Measurements from ENCODE around the gene BRCC3.
A peak's percentile ranks its signal among the peaks of the same experiment; 100 is the strongest.

BRCC3 gene

DNA sequence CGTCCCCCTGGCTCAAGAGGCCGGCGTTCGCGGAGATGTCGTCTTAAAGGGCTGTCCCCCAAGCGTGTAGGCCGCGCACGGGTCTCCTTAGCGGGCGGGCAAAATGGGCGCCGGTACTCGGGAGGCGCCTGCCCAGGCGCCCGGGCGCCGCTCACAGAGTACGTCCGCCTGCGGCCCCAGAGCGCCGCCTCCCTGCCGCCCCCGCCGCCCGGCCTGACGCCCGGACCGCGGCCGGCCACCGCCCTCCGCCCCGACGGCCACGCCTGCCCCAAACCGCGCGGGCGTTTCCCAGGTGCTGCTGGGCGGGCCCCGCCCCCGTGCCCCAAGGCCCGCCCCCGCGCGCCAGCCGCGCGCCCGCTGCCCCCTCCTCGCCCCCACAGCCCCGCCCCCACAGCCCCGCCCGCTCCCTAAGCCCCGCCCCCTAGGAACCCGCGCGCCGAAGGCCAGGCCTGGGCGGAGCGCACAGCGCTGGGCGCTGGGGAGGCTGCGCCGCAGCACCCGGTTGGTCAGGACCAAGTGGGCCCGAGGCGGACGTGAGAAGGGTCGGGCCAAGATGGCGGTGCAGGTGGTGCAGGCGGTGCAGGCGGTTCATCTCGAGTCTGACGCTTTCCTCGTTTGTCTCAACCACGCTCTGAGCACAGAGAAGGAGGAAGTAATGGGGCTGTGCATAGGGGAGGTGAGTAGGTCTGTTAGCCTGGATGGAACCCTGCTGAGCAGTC lies at the start of gene BRCC3, which contains the start of the genes CMC4 and MTCP1:
Gene BRCC3, plus strand, starts transcription at position 534 of the 719 bp plus-strand sequence. Its CDS starts 20 bp downstream, at position 554.
Gene CMC4, minus strand, starts transcription at position 162 of the 719 bp plus-strand sequence. CDS start 7,113 bp downstream, outside the sequence.
Gene MTCP1, minus strand, starts transcription at position 162 of the 719 bp plus-strand sequence. CDS start 5,126 bp downstream, outside the sequence.
- H3K9me3 ChIP-seq (ENCODE audit: low read length): no peaks in the 10 kb centered on the region
- H3K27me3 ChIP-seq (ENCODE audit: insufficient read depth, low read length): no peaks in the 10 kb centered on the region
- peaks cover 8% of the 10 kb centered on the region for H3K4me1 ChIP-seq (ENCODE audit: insufficient read depth, low read length)
- peak within 1 kb of the TSS; percentile 90 for H3K4me3 ChIP-seq (ENCODE audit: low read length)
- H3K36me3 ChIP-seq (ENCODE audit: insufficient read depth, low read length): peaks cover 3% of the 10 kb centered on the region
- peak within 1 kb of the TSS; percentile 87 for H2AFZ ChIP-seq (ENCODE audit: low read depth, low read length)

- no peaks in the 10 kb centered on the region for H3K36me3 ChIP-seq (ENCODE audit: insufficient read depth, low read length)
- H2AFZ ChIP-seq (ENCODE audit: low read depth, low read length): no peak within 1 kb of the TSS
- H3K27me3 ChIP-seq (ENCODE audit: insufficient read depth, low read length): no peaks in the 10 kb centered on the region
- H3K9me3 ChIP-seq (ENCODE audit: low read length): no peaks in the 10 kb centered on the region
- H3K4me1 ChIP-seq (ENCODE audit: insufficient read depth, low read length): no peaks in the 10 kb centered on the region
- no peak within 1 kb of the TSS for H3K4me3 ChIP-seq (ENCODE audit: low read length)
Measured at GRCh38 chrX:155022585-155022984, 48.7 kb upstream of the BRCC3 start, which contains the start of gene F8. Gene F8 (minus strand): TSS chrX:155022723. CDS start chrX:155022552, 171 bp downstream.

DNA sequence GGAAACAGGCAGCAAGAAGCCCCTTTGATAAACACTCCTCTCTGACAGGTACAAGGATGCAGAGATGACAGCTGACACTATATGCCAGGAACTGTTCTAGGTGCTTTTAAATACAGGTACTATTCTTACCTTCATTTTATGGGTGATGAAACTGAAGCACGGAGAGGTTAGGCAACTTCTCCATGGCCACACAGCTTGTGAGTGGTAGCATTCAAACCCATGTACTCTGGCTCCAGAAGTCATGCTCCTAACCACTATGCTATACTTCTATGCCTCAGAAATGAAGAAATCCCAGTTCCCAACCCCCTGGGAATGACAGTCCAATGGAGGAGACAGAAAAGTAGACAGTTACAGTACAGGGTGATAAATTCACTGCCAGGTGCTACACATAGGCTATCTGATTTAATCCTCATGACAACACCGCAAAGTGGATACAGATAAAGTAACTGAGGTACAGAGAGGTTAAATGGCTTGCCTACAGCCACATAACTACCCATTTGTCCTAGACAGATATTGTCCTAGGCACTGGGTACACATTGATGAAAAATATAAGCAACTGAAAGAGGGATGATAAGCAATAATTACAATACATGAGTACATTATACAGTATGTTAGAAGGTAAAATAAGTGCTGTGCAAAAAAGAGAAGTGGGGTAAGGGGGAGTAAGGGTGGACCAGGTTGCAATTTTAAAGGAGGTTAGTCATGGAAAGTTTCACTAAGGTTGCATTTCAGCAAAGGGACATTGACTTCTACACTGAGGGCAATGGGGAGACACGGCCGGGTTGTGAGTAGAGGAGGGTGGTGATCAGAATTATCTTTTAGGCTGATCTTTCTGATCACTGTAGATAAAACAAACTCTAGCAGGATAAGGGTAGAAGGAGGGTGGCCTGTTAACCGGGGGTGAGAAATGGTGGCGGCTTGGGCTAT lies 47.1 kb upstream of the BRCC3 start:
- H3K27me3 ChIP-seq (ENCODE audit: insufficient read depth, low read length): no peaks in the 10 kb centered on the region
- H3K4me1 ChIP-seq (ENCODE audit: insufficient read depth, low read length): no peaks in the 10 kb centered on the region
- no peak overlapping the region for H3K4me3 ChIP-seq (ENCODE audit: low read length)
- no peaks in the 10 kb centered on the region for H3K36me3 ChIP-seq (ENCODE audit: insufficient read depth, low read length)
- H2AFZ ChIP-seq (ENCODE audit: low read depth, low read length): no peak overlapping the region
- H3K9me3 ChIP-seq (ENCODE audit: low read length): no peaks in the 10 kb centered on the region

DNA sequence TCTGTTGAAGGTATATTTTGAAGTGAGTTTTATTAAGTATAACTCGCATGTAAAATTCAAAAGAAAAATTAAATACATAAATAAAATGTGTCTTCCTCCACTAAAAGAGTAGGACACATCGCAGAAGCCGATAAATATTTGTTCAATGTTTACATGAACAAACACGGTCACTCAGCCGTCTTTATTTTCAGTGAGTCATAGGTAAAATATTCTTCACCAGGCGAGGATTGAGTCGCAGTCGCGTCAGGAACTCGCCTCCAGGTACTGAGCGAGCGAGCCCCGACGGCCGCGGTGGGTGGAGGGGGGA lies 44.9 kb upstream of the BRCC3 start:
- Histone ChIP-seq H3K36me3 (ENCODE audit: insufficient read depth, low read length) (no peaks in the 10 kb centered on the region), H2AFZ (ENCODE audit: low read depth, low read length) (peak overlapping the region; percentile 46), H3K4me1 (ENCODE audit: insufficient read depth, low read length) (no peaks in the 10 kb centered on the region), H3K9me3 (ENCODE audit: low read length) (no peaks in the 10 kb centered on the region), H3K27me3 (ENCODE audit: insufficient read depth, low read length) (no peaks in the 10 kb centered on the region), H3K4me3 (ENCODE audit: low read length) (peak overlapping the region; percentile 60)

GRCh38 chrX:155026727-155027508 lies 44.4 kb upstream of the BRCC3 start, which contains the start of gene FUNDC2:
Gene FUNDC2 (plus strand): TSS chrX:155026844. CDS start chrX:155026939, 95 bp downstream.
- no peaks in the 10 kb centered on the region for H3K27me3 ChIP-seq (ENCODE audit: insufficient read depth, low read length)
- peak within 1 kb of the TSS; percentile 46 for H2AFZ ChIP-seq (ENCODE audit: low read depth, low read length)
- H3K4me1 ChIP-seq (ENCODE audit: insufficient read depth, low read length): no peaks in the 10 kb centered on the region
- H3K4me3 ChIP-seq (ENCODE audit: low read length): peak within 1 kb of the TSS; percentile 60
- H3K9me3 ChIP-seq (ENCODE audit: low read length): no peaks in the 10 kb centered on the region
- H3K36me3 ChIP-seq (ENCODE audit: insufficient read depth, low read length): no peaks in the 10 kb centered on the region

DNA sequence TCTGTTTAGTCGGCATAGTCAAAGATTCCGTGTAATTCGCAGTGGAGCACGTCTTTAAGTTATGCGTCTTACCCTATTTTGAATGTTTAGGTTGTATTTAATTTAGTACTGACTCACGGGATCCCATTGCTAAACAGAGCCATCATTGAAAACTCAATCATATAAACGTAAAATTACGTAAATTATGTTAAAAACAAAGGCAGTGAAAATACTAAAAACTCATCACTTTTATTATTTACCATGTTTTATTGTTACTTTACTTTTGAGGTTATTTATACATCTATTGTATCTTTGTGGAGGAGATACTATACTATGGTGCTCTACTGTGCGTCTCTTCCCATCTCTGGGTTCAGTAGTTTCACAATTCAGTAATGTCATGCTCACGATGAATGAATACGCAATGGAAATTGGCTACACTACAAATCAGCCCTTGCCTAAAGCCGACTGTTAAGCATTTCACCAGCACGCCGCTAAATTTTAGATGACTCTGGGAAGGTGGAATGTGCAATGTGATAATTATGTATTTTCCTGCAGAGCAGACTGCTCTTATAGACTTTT lies 43.7 kb upstream of the BRCC3 start:
- H3K27me3 ChIP-seq (ENCODE audit: insufficient read depth, low read length): no peaks in the 10 kb centered on the region
- H3K4me3 ChIP-seq (ENCODE audit: low read length): peak overlapping the region; percentile 60
- no peaks in the 10 kb centered on the region for H3K4me1 ChIP-seq (ENCODE audit: insufficient read depth, low read length)
- H3K36me3 ChIP-seq (ENCODE audit: insufficient read depth, low read length): no peaks in the 10 kb centered on the region
- peak overlapping the region; percentile 21 for H2AFZ ChIP-seq (ENCODE audit: low read depth, low read length)
- no peaks in the 10 kb centered on the region for H3K9me3 ChIP-seq (ENCODE audit: low read length)

- Histone ChIP-seq H3K4me1 (ENCODE audit: insufficient read depth, low read length) (no peaks in the 10 kb centered on the region), H3K9me3 (ENCODE audit: low read length) (no peaks in the 10 kb centered on the region), H3K4me3 (ENCODE audit: low read length) (peak overlapping the region; percentile 60), H3K27me3 (ENCODE audit: insufficient read depth, low read length) (no peaks in the 10 kb centered on the region), H3K36me3 (ENCODE audit: insufficient read depth, low read length) (no peaks in the 10 kb centered on the region), H2AFZ (ENCODE audit: low read depth, low read length) (no peak overlapping the region)
Measured at GRCh38 chrX:155028129-155028528, 43.2 kb upstream of the BRCC3 start.

DNA sequence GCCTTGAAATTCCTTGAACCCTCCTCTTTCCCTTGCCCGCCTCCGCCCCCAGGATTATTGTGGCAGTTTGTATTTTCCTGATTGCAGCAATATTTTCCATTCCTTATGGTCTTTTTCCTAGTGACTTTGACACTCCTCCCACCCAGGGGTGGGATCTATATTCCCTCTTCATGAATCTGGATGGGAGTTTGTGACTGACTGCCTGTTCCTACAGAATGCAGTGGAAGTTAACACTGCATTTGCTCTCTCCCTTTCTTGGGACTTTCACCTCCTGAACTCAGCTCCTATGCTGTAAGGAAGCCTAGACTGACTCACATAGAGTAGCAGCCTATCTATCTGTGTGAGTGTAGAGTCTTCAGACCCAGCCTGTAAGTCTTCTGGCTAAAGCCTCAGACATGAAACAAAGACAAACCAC lies 42.4 kb upstream of the BRCC3 start:
- no peaks in the 10 kb centered on the region for H3K9me3 ChIP-seq (ENCODE audit: low read length)
- no peaks in the 10 kb centered on the region for H3K4me1 ChIP-seq (ENCODE audit: insufficient read depth, low read length)
- no peak overlapping the region for H3K4me3 ChIP-seq (ENCODE audit: low read length)
- no peaks in the 10 kb centered on the region for H3K36me3 ChIP-seq (ENCODE audit: insufficient read depth, low read length)
- H2AFZ ChIP-seq (ENCODE audit: low read depth, low read length): no peak overlapping the region
- H3K27me3 ChIP-seq (ENCODE audit: insufficient read depth, low read length): no peaks in the 10 kb centered on the region

DNA sequence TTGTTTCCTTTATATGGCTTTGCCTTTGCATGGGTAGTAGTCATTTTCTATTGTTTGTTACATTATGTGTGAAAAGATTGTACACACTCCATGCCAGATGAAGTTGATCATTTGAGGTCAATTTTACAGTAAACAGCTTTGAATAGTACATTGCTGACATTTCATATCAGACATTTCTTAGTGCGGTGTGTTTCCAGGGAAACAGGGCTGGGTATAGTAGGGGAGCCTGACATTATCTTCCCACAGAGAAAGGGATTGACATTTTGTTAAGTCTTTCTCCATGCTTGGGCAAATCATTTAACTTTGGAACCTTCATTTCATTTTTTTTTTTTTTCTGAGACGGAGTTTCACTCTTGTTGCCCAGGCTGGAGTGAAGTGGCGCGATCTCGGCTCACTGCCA lies 39.7 kb upstream of the BRCC3 start:
- H3K4me1 ChIP-seq (ENCODE audit: insufficient read depth, low read length): no peaks in the 10 kb centered on the region
- peaks cover 3% of the 10 kb centered on the region for H3K36me3 ChIP-seq (ENCODE audit: insufficient read depth, low read length)
- H3K9me3 ChIP-seq (ENCODE audit: low read length): no peaks in the 10 kb centered on the region
- no peak overlapping the region for H3K4me3 ChIP-seq (ENCODE audit: low read length)
- H2AFZ ChIP-seq (ENCODE audit: low read depth, low read length): no peak overlapping the region
- H3K27me3 ChIP-seq (ENCODE audit: insufficient read depth, low read length): no peaks in the 10 kb centered on the region

- Histone ChIP-seq H3K4me1 (ENCODE audit: insufficient read depth, low read length) (no peaks in the 10 kb centered on the region), H2AFZ (ENCODE audit: low read depth, low read length) (no peak overlapping the region), H3K9me3 (ENCODE audit: low read length) (no peaks in the 10 kb centered on the region), H3K36me3 (ENCODE audit: insufficient read depth, low read length) (peaks cover 3% of the 10 kb centered on the region), H3K4me3 (ENCODE audit: low read length) (no peak overlapping the region), H3K27me3 (ENCODE audit: insufficient read depth, low read length) (no peaks in the 10 kb centered on the region)
Measured at GRCh38 chrX:155035688-155036087, 35.6 kb upstream of the BRCC3 start.

GRCh38 chrX:155046129-155046810 lies 25.0 kb upstream of the BRCC3 start:
- no peaks in the 10 kb centered on the region for H3K4me1 ChIP-seq (ENCODE audit: insufficient read depth, low read length)
- no peaks in the 10 kb centered on the region for H3K27me3 ChIP-seq (ENCODE audit: insufficient read depth, low read length)
- peaks cover 1% of the 10 kb centered on the region for H3K36me3 ChIP-seq (ENCODE audit: insufficient read depth, low read length)
- H3K9me3 ChIP-seq (ENCODE audit: low read length): no peaks in the 10 kb centered on the region
- H3K4me3 ChIP-seq (ENCODE audit: low read length): no peak overlapping the region
- H2AFZ ChIP-seq (ENCODE audit: low read depth, low read length): no peak overlapping the region
